ENCODE measurements around the gene SGCA.

SGCA gene

GRCh38 chr17:50196036-50196435 lies 30.2 kb downstream of the SGCA start:
- FAIRE-seq: no peak

GRCh38 chr17:50196826-50197225 lies 31.0 kb downstream of the SGCA start:
- no peak for FAIRE-seq

DNA sequence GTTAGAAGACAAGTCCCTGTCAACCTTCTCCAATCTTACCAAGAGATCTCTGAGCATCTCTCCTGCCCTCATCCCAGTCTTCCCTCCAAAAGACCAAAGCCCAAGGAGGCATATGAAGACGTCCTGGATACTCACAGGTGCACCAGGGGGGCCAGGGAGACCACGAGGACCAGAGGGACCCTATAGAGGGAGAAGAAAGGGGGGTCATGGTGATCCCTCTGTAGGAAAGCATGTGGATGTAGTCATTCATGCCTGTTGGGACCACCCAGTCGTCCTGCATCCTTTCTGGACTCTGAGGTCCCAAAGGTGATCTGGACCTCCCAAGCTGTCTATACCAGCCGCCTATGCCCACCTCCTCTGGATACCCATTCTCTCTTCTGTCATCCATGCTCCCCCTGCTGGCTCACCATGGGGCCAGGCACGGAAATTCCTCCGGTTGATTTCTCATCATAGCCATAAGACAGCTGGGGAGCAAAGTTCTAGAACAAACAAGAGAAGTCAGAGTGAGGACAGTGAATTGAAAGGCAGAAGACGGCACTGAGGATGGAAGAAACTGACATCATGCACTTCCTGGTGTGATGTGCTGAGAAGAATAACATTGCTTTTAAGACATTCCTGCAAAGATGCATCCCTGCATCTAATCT lies 32.3 kb downstream of the SGCA start:
- FAIRE-seq: no peak

- no peak for FAIRE-seq
Observed at GRCh38 chr17:50199211-50199802, 33.5 kb downstream of the SGCA start.

- FAIRE-seq: no peak
Observed at GRCh38 chr17:50199803-50200456, 34.1 kb downstream of the SGCA start.

DNA sequence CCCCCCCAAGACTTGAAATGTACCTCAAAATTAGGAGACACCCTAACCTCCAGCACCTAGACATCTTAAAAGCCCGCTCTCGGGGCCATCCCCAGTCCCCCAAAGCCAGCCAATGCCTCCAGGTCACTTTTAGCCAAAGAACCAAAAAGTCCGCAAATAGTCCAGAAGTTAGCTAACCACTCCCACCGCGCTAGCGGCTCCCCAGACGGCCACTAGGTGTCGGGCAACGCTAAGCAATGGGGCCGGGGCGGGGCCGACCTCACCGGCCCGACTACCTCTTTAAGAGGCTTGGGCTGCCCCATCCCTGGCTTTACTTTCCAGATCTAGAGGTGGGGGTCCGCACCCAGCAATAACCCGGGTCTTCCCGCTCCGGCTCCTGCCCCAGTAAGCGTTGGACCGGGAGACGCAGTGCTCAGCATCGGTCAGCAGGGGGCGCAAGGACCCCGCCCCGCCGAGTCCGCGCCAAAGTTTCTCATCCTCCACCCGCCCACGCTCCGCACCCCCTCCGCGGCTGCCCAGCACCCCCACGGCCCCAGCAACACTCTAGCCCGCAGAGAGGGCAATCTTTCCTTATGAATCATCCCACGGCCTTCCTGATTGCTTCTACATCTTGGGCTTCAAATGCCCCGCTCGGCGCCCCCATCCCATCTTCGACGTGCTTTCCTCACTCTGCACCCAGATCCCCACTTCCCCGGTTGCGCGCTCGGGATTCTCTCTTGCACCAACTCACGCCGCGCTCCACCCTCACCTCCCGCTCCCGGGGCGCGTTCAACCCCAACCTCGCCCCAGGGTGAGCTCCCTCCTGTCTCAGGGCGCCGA lies 34.9 kb downstream of the SGCA start:
- FAIRE-seq: no peak

GRCh38 chr17:50201276-50201854 lies 35.6 kb downstream of the SGCA start, which contains the start of gene COL1A1:
TSS of gene COL1A1 (minus strand) at chr17:50201631. CDS start at chr17:50201513, 118 bp downstream.
- peak; percentile 42 for FAIRE-seq

DNA sequence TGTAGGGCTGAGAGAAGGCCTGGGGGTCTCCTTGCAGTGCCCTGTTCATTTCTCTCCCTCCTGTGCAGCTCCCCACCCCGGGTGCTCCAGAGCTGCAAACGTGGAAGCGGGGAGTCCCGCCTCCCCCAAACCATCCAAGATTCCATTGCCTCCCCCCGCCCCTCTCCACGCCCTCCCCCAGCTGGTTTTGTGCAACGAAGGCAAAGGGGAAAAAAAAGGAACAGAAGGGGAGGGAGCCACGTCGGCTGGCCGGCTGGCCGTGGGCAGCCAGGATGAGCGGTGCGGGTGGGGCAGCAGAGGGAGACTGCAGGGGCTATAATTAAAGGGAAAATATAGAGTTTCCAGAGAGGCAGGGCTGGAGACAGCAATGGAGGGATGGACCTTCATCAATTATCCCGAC lies 37.3 kb downstream of the SGCA start:
- no peak for FAIRE-seq

- no peak for FAIRE-seq
Observed at GRCh38 chr17:50203604-50204345, 38.0 kb downstream of the SGCA start.

GRCh38 chr17:50204431-50204830 lies 38.6 kb downstream of the SGCA start:
- no peak for FAIRE-seq

DNA sequence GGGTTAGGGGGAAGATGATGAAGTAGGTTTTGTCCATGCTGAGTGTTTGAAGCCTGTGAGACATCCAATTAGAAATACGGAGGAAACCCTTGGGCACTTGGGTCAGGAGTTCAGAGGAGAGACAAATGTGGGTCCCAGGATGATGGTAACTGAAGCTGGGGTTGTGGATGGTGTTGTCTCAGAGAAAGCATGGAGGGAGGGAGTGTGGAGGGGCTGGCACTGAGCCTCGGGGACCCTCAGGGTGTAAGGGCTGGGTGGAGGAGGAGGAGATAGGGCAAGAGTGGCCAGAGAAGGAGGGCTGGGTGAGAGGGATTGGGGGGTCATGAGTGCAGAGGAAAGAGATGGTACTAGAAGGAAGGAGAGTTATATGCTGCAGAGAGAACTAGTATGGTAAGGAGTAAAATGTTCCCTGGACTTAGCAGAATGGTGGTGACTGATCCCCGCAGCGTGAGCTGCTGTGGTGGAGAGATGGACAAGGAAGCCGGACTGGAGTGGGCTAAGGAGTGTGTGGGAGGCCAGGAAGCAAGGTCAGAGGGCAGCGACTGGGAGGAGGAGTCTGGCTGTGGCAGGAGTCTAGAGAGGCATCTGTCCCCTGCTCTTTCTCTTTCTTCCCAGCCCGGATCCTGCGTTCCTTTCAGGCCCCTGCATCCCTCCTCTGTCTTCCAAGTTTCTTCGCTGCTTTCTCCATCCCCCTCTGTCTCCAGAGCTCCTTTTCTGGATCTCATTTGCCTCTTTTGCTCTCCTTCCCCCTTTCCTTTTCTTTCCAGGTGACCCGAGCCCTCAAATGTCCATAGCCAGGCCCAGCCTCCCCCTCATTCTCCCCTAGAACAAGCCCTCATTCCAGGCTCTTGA lies 39.5 kb downstream of the SGCA start:
- no peak for FAIRE-seq

DNA sequence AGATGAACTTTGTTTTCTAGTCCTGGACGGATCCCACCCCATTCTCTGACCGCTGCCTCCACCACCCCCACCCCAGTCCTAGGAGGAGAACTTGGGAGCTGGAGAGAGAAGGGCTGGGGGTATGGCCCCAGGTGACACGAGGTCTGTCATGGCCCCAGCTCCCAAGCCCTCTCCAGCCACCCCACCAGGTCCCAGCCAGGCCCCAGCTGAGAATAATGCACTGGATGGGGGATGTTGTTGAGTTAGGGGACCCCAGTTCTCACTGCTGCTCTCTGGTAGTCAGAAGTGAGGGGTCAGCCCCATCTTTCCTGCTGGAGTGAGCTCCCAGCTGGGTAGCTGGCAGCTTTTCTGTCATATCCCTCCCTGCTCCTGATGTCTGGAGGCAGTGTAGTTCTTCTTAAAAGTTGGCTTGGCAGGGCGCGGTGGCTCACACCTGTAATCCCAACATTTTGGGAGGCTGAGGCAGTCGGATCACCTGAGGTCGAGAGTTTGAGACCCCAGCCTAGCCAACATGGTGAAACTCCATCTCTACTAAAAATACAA lies 40.2 kb downstream of the SGCA start:
- no peak for FAIRE-seq

DNA sequence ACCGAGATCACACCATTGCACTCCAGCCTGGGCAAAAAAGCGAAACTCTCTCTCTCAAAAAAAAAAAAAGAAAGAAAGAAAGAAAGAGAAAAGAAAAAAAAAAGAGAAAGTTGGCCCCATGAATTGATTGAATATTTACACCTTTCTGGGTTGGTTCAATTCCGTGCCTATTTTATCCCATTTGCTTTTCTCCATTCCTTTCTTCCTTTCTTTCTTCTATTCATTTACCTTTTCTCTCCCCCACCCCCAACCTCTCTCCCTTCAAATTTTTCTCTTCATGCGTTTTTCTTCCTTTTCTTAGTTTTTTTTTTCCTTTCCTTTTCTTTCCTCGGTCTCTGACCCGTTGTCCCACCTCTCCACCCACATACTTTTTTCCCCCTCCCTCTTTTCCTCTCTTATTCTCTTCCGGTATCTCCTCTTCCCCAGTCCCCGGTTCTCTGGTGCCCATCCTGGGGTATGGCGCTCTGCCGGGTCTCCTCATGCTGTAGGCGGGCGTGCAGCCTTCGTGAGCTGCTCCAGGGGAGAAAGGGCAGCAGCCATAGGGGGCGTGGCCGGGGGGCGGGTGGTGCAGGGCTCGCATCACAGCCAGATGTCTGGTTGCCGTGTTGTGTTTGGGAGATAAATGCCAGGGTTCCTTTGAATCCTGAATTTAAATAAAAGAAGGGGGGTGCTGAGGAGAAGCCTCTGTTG lies 40.9 kb downstream of the SGCA start:
- no peak for FAIRE-seq

- FAIRE-seq: no peak
Observed at GRCh38 chr17:50207315-50207714, 41.5 kb downstream of the SGCA start.

GRCh38 chr17:50207792-50208567 lies 42.2 kb downstream of the SGCA start:
- no peak for FAIRE-seq

- no peak for FAIRE-seq
Observed at GRCh38 chr17:50208611-50209061, 42.8 kb downstream of the SGCA start.

DNA sequence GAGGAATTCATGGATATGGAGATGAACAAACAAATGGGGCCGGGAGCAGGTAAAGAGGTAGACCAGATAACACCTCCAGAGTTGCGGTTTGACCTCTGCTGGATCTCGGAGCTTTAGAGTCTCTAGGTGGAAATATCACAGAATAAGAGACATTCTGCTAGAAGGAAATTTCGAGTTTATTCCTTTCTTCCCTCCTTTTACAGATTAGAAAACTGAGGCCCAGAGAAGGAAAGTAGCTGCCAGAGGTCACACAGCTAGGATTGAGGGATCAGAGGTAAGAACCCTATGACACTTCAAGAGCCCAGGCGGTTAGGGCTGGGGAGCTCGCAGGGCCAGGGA lies 43.3 kb downstream of the SGCA start:
- no peak for FAIRE-seq

GRCh38 chr17:50209472-50210239 lies 43.9 kb downstream of the SGCA start:
- FAIRE-seq: peak; percentile 41

Measured in TTC549 (cell line).